ENCODE measurements around the gene SETD1A. TPM values are rescaled to one million over a fixed set of nuclear protein-coding genes. Genes with fewer than 3 reads are reported as not detected.

The SETD1A gene
- total and polyA plus RNA-seq, 9 of the 15 experiments (the other 6 are each of a cell fraction or from before 2014, with no cell fraction given): 0.08 to 36.0 (median 4.2) TPM

DNA sequence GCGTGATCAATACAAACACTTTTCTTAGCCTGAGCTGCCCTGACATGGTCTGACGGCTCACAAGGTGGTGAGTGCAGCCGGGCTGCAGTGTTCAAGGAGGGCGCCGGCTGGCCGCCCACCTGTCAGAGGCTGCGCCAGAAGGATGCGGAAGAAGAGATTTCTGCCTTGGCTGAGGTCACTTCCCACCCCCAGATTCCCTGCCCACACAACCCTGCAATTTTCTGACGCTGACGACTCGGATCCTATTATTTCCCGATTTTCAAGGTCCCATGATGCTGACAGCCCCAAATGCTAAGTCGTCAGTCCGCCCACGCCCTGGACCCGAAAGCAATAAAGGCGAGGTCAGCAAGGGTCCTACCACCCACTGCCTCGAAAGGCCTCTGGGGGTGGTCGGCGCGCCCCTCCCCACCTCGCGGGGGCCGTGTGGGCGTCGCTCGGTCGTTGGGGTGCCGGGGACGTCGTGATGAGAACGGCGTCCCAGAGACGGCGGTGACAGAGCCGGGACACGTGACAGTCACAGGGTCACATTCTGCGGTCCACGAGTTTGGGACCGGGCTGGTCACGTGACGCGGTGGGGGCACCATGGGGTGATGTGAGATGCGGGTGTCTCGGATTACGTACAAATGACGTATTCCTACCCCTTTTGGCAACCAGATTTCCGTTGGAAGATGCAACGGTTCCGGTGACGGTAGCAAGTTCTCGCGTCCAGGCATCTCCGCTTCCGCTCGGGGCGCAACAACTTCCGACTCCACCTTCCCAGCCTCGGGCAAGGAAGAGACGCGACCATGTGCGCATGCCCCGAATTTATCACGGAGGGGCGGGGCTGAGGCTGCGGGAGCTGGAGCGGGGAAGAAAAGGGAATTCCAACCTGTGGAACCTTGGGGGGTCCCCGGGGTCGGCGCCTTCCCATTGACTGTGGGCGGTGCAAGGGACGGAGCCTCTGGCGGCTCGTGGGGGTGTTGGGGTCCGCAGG lies 75.5 kb downstream of the SETD1A start, which contains the start of gene STX4 (continued):
- no peak for TF ChIP-seq ILK (tag; IDR thresholded peaks at IDR 0.05; ENCODE audit: borderline replicate concordance, low read depth)
- TF ChIP-seq, protein P1, sequence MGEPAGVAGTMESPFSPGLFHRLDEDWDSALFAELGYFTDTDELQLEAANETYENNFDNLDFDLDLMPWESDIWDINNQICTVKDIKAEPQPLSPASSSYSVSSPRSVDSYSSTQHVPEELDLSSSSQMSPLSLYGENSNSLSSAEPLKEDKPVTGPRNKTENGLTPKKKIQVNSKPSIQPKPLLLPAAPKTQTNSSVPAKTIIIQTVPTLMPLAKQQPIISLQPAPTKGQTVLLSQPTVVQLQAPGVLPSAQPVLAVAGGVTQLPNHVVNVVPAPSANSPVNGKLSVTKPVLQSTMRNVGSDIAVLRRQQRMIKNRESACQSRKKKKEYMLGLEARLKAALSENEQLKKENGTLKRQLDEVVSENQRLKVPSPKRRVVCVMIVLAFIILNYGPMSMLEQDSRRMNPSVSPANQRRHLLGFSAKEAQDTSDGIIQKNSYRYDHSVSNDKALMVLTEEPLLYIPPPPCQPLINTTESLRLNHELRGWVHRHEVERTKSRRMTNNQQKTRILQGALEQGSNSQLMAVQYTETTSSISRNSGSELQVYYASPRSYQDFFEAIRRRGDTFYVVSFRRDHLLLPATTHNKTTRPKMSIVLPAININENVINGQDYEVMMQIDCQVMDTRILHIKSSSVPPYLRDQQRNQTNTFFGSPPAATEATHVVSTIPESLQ (CRISPR knock-in tag; IDR thresholded peaks at IDR 0.05): peak; percentile 98
- TF ChIP-seq FOXM1 (IDR thresholded peaks at IDR 0.05; ENCODE audit: low read depth): no peak
- peak; percentile 52; the same call in 1 of the 2 replicates for TF ChIP-seq FOXM1 (CRISPR knock-in tag; IDR thresholded peaks at IDR 0.05; ENCODE audit: low read depth)
- TF ChIP-seq, protein P2, sequence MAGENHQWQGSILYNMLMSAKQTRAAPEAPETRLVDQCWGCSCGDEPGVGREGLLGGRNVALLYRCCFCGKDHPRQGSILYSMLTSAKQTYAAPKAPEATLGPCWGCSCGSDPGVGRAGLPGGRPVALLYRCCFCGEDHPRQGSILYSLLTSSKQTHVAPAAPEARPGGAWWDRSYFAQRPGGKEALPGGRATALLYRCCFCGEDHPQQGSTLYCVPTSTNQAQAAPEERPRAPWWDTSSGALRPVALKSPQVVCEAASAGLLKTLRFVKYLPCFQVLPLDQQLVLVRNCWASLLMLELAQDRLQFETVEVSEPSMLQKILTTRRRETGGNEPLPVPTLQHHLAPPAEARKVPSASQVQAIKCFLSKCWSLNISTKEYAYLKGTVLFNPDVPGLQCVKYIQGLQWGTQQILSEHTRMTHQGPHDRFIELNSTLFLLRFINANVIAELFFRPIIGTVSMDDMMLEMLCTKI (IDR thresholded peaks at IDR 0.05; ENCODE audit: partially characterized antibody): no peak
- TF ChIP-seq, protein P3, sequence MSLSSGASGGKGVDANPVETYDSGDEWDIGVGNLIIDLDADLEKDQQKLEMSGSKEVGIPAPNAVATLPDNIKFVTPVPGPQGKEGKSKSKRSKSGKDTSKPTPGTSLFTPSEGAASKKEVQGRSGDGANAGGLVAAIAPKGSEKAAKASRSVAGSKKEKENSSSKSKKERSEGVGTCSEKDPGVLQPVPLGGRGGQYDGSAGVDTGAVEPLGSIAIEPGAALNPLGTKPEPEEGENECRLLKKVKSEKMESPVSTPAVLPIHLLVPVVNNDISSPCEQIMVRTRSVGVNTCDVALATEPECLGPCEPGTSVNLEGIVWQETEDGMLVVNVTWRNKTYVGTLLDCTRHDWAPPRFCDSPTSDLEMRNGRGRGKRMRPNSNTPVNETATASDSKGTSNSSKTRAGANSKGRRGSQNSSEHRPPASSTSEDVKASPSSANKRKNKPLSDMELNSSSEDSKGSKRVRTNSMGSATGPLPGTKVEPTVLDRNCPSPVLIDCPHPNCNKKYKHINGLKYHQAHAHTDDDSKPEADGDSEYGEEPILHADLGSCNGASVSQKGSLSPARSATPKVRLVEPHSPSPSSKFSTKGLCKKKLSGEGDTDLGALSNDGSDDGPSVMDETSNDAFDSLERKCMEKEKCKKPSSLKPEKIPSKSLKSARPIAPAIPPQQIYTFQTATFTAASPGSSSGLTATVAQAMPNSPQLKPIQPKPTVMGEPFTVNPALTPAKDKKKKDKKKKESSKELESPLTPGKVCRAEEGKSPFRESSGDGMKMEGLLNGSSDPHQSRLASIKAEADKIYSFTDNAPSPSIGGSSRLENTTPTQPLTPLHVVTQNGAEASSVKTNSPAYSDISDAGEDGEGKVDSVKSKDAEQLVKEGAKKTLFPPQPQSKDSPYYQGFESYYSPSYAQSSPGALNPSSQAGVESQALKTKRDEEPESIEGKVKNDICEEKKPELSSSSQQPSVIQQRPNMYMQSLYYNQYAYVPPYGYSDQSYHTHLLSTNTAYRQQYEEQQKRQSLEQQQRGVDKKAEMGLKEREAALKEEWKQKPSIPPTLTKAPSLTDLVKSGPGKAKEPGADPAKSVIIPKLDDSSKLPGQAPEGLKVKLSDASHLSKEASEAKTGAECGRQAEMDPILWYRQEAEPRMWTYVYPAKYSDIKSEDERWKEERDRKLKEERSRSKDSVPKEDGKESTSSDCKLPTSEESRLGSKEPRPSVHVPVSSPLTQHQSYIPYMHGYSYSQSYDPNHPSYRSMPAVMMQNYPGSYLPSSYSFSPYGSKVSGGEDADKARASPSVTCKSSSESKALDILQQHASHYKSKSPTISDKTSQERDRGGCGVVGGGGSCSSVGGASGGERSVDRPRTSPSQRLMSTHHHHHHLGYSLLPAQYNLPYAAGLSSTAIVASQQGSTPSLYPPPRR (CRISPR knock-in tag; IDR thresholded peaks at IDR 0.05; ENCODE audit: borderline replicate concordance): peak; percentile 61; the same call in 1 of the 2 replicates
- TF ChIP-seq GATAD2A (IDR thresholded peaks at IDR 0.05): peak; percentile 33; the same call in 1 of the 2 replicates
- TF ChIP-seq FOXP1 (CRISPR knock-in tag; IDR thresholded peaks at IDR 0.05): peak; percentile 55
- TF ChIP-seq, protein P4, sequence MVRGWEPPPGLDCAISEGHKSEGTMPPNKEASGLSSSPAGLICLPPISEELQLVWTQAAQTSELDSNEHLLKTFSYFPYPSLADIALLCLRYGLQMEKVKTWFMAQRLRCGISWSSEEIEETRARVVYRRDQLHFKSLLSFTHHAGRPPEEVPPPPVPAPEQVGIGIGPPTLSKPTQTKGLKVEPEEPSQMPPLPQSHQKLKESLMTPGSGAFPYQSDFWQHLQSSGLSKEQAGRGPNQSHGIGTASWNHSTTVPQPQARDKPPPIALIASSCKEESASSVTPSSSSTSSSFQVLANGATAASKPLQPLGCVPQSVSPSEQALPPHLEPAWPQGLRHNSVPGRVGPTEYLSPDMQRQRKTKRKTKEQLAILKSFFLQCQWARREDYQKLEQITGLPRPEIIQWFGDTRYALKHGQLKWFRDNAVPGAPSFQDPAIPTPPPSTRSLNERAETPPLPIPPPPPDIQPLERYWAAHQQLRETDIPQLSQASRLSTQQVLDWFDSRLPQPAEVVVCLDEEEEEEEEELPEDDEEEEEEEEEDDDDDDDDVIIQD (CRISPR knock-in tag; IDR thresholded peaks at IDR 0.05): no peak
- no peak for TF ChIP-seq SMAD2 (IDR thresholded peaks at IDR 0.05; ENCODE audit: low read depth, low read length)
- TF ChIP-seq GABPA (tag; conservative IDR thresholded peaks at IDR 0.05; ENCODE audit: low read depth): peak; percentile 99
- TF ChIP-seq RHOXF2B (CRISPR knock-in tag; conservative IDR thresholded peaks at IDR 0.05): no peak
- TF ChIP-seq KLF10 (CRISPR knock-in tag; IDR thresholded peaks at IDR 0.05): no peak
- TF ChIP-seq MEF2D (tag; conservative IDR thresholded peaks at IDR 0.05; ENCODE audit: low read depth): 0 out of 2 replicates have a peak, but pooled peaks have one; percentile 53
- peak; percentile 60 for TF ChIP-seq TAF9B (IDR thresholded peaks at IDR 0.05; ENCODE audit: partially characterized antibody)
- TF ChIP-seq MECOM (CRISPR knock-in tag; IDR thresholded peaks at IDR 0.05): peak; percentile 60
- TF ChIP-seq ZNF780A (CRISPR knock-in tag; IDR thresholded peaks at IDR 0.05): no peak
- TF ChIP-seq ZKSCAN3 (CRISPR knock-in tag; IDR thresholded peaks at IDR 0.05): no peak
